NCI-H69 (cell line): ENCODE results near the gene LILRB4.
A peak's percentile ranks its signal among the peaks of the same experiment; 100 is the strongest.
"Not testable (repeated sequence)": the region's sequence is repeated elsewhere in the genome, so short reads cannot be mapped to it uniquely, and the experiment has no call there.

Experiments
- DNase-seq: peaks from one replicate; lab custom pipeline; 2025; lab: John Stamatoyannopoulos, UW

LILRB4 gene

GRCh38 chr19:54650108-54650655, 12.6 kb upstream of the LILRB4 start:
- DNase-seq = no peak

GRCh38 chr19:54653181-54653809, 9.5 kb upstream of the LILRB4 start:
- peak; percentile 35 for DNase-seq

- peak; percentile 66 for DNase-seq
Observed at GRCh38 chr19:54654447-54655321, 8.1 kb upstream of the LILRB4 start.

GRCh38 chr19:54659300-54659699, 3.5 kb upstream of the LILRB4 start:
- DNase-seq = no peak

- no peak for DNase-seq
Observed at GRCh38 chr19:54660306-54660705, 2.5 kb upstream of the LILRB4 start.

- DNase-seq = no peak
Observed at GRCh38 chr19:54660964-54661363, 1.8 kb upstream of the LILRB4 start.

GRCh38 chr19:54661846-54662481, 821 bp upstream of the LILRB4 start:
- no peak for DNase-seq

- DNase-seq = no peak
Observed at GRCh38 chr19:54665530-54665929, 2.7 kb downstream of the LILRB4 start.

- DNase-seq = no peak
Observed at GRCh38 chr19:54667217-54667616, 4.4 kb downstream of the LILRB4 start.

- DNase-seq = no peak
Observed at GRCh38 chr19:54668353-54668752, 5.6 kb downstream of the LILRB4 start.

- DNase-seq = no peak
Observed at GRCh38 chr19:54670576-54671357, 8.0 kb downstream of the LILRB4 start.

- DNase-seq = no peak
Observed at GRCh38 chr19:54673222-54673621, 10.4 kb downstream of the LILRB4 start.

GRCh38 chr19:54674021-54674617, 11.3 kb downstream of the LILRB4 start:
- peak; percentile 62 for DNase-seq

GRCh38 chr19:54676210-54676834, 13.5 kb downstream of the LILRB4 start:
- peak; percentile 48 for DNase-seq

GRCh38 chr19:54677217-54677616, 14.4 kb downstream of the LILRB4 start:
- no peak for DNase-seq

- DNase-seq = not testable (repeated sequence)
Observed at GRCh38 chr19:54681596-54681995, 18.8 kb downstream of the LILRB4 start.

GRCh38 chr19:54682306-54682856, 19.6 kb downstream of the LILRB4 start:
- DNase-seq = no peak

GRCh38 chr19:54684527-54684926, 21.7 kb downstream of the LILRB4 start:
- no peak for DNase-seq

GRCh38 chr19:54691582-54692297, 29.0 kb downstream of the LILRB4 start:
- no peak for DNase-seq

GRCh38 chr19:54692298-54692615, 29.5 kb downstream of the LILRB4 start:
- no peak for DNase-seq
